HG03354 (cell line): ENCODE results near the gene NCBP3.

ENCODE experiments used
- ATAC-seq: cut with Tn5 transposase; IDR thresholded peaks from one replicate; pipeline ENCODE4 v1.9.1; 2021; ENCODE audit warnings: mild to moderate bottlenecking; ENCODE audit not compliant: unreplicated experiment, poor library complexity, severe bottlenecking

The NCBP3 gene

DNA sequence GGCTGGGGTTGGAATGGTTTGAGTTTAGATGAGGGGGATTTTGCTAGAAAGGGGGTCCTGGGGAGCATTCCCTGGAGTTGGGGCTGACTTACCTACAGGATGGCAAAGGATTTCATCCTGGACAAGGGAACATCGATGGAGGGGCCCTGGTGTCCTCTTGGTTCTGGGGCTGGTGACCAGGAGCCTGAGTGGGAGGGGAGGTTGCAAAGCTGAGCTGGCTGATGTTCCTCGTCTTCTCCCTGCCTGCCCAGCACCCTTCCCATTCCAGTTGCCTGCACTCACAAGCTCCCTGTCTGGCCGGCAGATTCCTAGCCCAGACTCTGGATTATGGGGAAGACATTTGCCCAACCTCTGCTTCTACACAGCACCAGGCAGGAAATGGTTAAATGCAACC lies 82.3 kb downstream of the NCBP3 start:
- no peak for ATAC-seq

DNA sequence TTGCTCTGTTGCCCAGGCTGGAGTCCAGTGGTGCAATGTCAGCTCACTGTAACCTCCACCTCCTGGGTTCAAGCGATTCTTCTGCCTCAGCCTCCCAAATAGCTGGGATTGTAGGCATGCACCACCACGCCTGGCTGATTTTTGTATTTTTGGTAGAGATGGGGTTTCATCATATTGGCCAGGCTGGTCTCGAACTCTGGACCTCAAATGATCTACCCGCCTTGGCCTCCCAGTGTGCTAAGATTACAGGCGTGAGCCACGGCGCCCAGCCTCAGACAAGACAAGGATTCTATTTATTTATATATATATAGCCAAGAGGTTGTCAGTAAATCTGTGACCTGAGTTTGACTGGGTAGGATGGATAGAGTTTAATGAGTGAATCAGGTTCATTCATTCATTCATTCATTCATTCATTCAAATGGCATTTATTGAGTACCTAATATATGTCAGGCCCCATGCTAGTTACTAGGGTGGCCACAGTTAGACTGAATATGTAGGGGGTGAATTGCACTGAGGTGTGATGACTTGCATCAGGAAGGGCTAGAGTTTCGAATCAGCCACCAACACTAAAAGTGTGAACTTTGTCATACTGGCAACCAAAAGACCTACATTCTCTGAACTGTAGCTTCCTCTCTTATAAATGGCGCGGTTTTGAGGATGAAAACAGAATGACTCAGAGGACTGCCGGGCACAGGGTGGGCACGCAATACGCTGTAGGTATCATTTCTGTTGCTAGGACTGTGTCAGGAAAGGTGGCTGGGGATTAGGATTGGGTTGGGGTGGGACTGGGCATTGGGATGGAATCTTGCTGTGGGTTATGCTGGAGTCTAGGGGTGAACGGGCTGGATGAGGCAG lies 82.9 kb downstream of the NCBP3 start:
- ATAC-seq: no peak

DNA sequence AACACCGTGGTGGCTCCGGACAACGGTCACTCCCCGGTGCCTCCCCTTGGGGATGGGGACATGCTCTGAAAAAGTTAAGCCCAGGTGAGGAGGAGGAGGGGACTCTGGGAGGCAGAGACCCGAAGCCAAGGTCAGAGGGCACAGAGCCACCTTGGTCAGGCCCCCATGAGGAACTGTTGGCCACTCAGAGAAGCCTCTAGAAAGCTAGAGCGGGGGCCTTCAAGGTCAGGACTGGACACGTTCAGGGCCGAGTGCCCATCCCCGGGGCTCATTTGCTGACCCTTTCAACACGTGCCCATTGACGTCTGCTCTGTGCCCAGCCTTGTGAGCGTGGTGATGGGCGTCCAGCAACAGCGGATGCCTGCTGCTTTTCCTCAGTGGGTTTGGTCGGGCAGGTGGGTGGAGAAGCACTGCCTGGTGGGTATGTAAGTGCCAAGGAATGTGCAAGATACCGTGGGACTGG lies 84.1 kb downstream of the NCBP3 start:
- ATAC-seq: no peak

- no peak for ATAC-seq
These were observed 84.8 kb downstream of the NCBP3 start for GRCh38 chr17:3761036-3761917.

DNA sequence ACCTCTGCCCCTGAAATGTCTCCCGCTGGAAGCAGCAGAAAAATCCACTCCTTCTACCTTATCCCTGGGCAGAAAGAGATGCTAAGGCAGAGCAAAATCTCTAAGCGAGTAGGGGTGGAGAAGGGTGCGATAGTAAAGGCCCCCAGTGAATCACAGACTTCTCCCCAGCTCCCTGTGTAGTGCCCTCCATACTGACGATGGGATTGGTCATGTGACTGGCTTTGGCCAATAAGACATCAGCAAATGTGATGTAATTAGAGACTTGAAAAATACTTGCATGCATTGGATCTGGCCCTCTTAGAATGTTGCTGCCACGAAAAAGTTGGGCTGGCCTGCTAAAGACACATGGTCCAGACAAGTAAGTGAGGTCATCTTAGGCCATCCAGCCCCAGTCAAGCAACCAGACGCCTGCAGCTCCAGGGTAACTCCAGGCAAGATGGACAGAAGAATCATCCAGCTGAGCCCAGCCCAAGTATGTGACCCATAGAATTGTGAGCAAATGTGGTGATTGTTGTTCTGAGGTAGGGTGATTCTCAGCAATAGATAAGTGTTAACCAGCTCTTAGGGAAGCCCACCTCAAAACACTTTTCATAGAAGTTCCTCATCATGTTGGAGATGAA lies 86.3 kb downstream of the NCBP3 start:
- no peak for ATAC-seq

DNA sequence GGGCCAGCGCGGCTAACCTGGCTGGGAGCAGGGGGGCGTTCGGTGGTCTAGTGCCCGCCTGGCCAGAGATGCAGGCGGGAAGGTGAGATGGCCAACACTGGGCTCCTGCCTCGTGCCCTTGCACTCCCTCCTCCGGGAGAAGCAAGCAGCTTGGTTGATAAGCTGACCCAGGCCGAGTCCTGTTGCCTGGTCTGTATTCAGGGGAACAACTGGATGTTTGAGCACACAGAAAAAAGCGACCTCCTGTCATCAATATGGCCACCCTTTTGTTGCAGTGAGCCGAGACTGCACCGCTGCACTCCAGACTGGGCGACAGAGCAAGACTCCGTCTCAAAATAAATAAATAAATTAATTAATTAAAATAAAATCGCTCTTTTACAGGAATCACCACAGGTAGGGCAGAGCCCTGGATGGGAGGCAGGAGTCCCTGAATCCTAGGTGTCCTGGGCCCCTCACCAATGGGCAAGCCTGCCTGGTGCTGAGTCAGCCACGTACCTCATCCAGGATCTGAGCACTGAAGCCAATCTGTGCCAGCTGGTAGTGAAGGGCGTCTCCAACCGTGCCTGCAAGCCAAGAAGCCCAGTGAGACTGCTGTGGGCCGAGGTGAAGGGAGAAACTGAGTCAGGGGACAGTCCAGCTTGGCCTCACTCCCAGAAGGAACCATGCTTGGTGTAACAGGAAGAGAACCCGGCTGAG lies 90.6 kb downstream of the NCBP3 start:
- no peak for ATAC-seq

GRCh38 chr17:3754458-3755334 lies 91.3 kb downstream of the NCBP3 start:
- no peak for ATAC-seq

- no peak for ATAC-seq
These were observed 92.0 kb downstream of the NCBP3 start for GRCh38 chr17:3754066-3754457.

DNA sequence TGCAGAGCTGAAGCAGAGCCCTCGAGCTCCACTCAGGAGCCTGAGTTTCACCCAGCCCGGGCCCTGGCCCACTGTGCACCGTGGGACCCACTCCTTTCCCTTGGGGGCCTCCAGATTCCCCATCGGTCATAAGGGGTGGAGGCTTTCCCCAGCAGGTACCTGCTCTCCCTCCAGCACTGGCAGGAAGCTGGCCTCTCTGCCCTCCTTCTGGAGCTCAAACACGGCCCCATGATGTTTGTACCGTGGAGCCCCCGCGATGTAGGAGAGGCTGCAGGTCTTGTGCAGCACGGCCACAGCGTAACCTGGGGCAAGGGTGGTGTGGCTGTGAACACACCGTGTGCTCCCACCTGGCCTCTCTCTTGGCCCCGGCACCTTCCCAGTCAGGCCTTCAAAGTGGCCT lies 92.4 kb downstream of the NCBP3 start:
- no peak for ATAC-seq
